Activated T-cell treated with anti-CD3 and anti-CD28 coated beads for 48 hours (primary cell): ENCODE measurements around the gene TMEM94.
"Not testable (repeated sequence)": the region's sequence is repeated elsewhere in the genome, so short reads cannot be mapped to it uniquely, and the experiment has no call there.

Source experiments
- DNase-seq: peaks from one replicate; pipeline ENCODE4 v3.0.0-alpha.2; 2020; ENCODE audit warnings: low read depth

TMEM94 gene

GRCh38 chr17:75445896-75446295, 10.5 kb upstream of the TMEM94 start:
- DNase-seq, result not testable (repeated sequence)

GRCh38 chr17:75447951-75448856, 8.2 kb upstream of the TMEM94 start:
- no peak for DNase-seq

GRCh38 chr17:75450270-75450669, 6.2 kb upstream of the TMEM94 start:
- no peak for DNase-seq

GRCh38 chr17:75454193-75454592, 2.2 kb upstream of the TMEM94 start:
- DNase-seq, result no peak

- not testable (repeated sequence) for DNase-seq
These were observed 1.8 kb upstream of the TMEM94 start for GRCh38 chr17:75454672-75455071.

- no peak for DNase-seq
These were observed 407 bp upstream of the TMEM94 start for GRCh38 chr17:75456039-75456416.

- peak; percentile 12 for DNase-seq
These were observed 716 bp downstream of the TMEM94 start for GRCh38 chr17:75457047-75457654.

GRCh38 chr17:75459246-75459589, 2.8 kb downstream of the TMEM94 start:
- DNase-seq, result no peak

GRCh38 chr17:75459590-75460267, 3.3 kb downstream of the TMEM94 start:
- no peak for DNase-seq

- DNase-seq, result no peak
These were observed 3.9 kb downstream of the TMEM94 start for GRCh38 chr17:75460295-75460694.

GRCh38 chr17:75463603-75464002, 7.2 kb downstream of the TMEM94 start:
- DNase-seq, result no peak

GRCh38 chr17:75465039-75465438, 8.6 kb downstream of the TMEM94 start:
- DNase-seq, result no peak

GRCh38 chr17:75468291-75468754, 11.9 kb downstream of the TMEM94 start:
- no peak for DNase-seq

- DNase-seq, result no peak
These were observed 12.4 kb downstream of the TMEM94 start for GRCh38 chr17:75468779-75469373.

GRCh38 chr17:75471207-75471606, 14.8 kb downstream of the TMEM94 start:
- no peak for DNase-seq

- no peak for DNase-seq
These were observed 15.7 kb downstream of the TMEM94 start for GRCh38 chr17:75472119-75472518.

GRCh38 chr17:75473246-75473645, 16.8 kb downstream of the TMEM94 start:
- no peak for DNase-seq

- no peak for DNase-seq
These were observed 18.3 kb downstream of the TMEM94 start for GRCh38 chr17:75474736-75475135.

- DNase-seq, result no peak
These were observed 18.9 kb downstream of the TMEM94 start for GRCh38 chr17:75475144-75475835.

GRCh38 chr17:75475851-75476250, 19.4 kb downstream of the TMEM94 start:
- DNase-seq, result no peak

GRCh38 chr17:75476271-75476671, 19.8 kb downstream of the TMEM94 start:
- no peak for DNase-seq
